NCI-H524 treated with DMSO at 0.1 percent for 48 hours (cell line): ENCODE results near the gene DDRGK1.
"Not testable (repeated sequence)": the region's sequence is repeated elsewhere in the genome, so short reads cannot be mapped to it uniquely, and the experiment has no call there.

Experiments
- DNase-seq: peaks from one replicate; lab custom pipeline; 2025; lab: John Stamatoyannopoulos, UW

The DDRGK1 gene

GRCh38 chr20:3215359-3215917 is 11.0 kb upstream of the DDRGK1 start:
- DNase-seq, result not testable (repeated sequence)

- DNase-seq, result no peak
These were observed 8.7 kb upstream of the DDRGK1 start for GRCh38 chr20:3213226-3213625.

GRCh38 chr20:3210346-3210745 is 5.9 kb upstream of the DDRGK1 start:
- DNase-seq, result no peak

GRCh38 chr20:3209946-3210317 is 5.5 kb upstream of the DDRGK1 start:
- DNase-seq, result no peak

GRCh38 chr20:3209257-3209945 is 4.9 kb upstream of the DDRGK1 start, which contains the start of gene ITPA:
ITPA (plus strand) TSS chr20:3209498; CDS start chr20:3209552, 54 bp downstream.
- peak; percentile 27 for DNase-seq

- DNase-seq, result no peak
These were observed 4.3 kb upstream of the DDRGK1 start for GRCh38 chr20:3208786-3209256.

DNA sequence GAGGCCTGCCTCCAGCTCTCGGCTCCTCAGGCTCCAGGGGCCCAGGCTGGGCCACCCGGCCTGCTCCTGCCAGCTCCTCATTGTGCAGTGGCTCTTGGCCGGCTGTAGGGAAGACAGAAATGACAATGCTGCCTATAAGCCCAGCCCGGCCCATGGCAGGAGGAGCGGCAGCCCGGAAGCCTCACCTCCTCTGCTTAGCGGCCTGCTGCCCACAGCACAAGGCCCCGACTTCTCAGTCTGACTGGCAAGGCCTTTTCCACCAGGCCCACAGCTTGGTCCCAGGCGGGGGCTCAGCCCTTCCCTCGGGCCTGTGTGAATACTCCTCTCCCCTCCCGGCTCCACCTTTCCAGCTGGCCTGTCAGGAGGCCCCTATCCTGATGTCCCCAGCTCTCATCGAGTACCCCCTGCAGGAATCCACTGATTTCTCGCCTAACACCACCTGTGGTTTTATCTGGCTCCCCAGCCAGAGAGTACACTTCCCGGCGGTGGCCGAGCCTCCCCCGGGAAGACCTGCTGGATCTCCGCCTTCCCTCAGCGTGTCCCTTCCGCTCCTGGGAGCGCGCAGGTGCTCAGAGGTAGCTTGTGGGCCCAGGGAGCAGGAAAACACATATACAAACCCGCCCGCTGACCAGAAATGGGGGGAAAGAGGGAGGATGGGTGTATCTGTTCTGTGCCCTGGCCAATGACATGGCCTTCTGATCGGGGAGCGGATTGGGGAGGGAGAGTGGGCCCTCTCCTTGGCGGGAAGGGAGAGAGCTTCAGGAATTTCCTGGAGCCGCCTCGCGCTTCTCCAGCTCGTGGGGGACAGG is 963 bp downstream of the DDRGK1 start:
- no peak for DNase-seq

GRCh38 chr20:3202965-3203314 is 1.5 kb downstream of the DDRGK1 start:
- no peak for DNase-seq

DNA sequence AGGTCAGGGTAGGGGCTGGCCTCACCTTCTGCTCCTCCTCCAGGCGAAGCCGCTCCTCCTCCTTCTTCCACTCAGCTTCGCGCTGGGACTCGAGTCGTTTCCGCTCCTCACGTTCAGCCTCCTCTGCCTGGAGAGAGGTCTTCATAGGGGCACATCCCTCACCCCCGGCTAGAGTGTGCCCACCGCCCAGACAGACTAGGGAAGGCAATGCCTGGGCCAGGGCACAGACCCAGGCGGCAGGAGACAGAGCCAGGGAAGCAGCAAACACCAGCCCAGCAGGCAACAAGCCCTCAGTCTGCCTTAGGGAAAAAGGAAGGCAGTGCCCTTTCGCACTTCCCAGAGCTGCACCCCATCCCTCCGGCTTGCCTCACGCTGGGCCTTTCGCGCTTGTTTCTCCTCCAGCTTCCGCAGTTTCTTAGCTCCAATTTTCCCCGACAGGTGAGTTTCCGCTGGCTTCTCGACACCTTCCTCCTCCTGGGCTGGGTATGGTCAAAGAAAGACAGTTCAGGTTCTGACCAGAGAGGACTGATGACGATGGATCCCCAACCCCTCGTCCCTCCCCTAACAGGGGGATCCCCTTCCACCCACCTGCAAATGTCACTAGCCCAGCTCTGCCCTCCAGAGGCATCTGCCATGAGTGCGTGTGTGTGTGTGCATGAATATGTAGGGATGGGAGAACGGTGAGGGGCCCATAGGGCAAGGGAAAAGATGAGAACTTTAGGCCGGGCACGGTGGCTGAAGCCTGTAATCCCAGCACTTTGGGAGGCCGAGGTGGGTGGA is 4.3 kb downstream of the DDRGK1 start:
- no peak for DNase-seq

DNA sequence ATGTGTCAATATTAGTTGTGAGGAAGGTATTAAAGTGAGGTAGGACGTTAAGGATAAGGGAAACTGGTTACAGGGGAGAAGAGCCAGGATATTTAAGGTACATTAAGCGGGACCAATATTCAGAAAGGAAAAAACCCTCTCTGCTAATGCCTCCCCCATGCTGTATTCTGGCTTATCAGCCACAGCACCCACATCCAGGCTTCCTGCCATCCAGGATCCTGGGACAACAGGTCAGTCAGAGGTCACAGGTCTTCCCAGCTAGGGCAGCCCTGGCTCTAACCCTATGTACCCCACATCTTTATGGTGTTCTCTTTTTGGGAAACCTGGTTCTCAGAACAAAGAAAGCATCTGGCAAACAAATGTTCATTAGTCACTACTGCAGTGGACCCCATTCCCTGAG is 5.3 kb downstream of the DDRGK1 start:
- DNase-seq, result no peak

GRCh38 chr20:3195590-3196237 is 8.8 kb downstream of the DDRGK1 start:
- DNase-seq, result no peak

GRCh38 chr20:3194617-3195280 is 9.7 kb downstream of the DDRGK1 start:
- no peak for DNase-seq

DNA sequence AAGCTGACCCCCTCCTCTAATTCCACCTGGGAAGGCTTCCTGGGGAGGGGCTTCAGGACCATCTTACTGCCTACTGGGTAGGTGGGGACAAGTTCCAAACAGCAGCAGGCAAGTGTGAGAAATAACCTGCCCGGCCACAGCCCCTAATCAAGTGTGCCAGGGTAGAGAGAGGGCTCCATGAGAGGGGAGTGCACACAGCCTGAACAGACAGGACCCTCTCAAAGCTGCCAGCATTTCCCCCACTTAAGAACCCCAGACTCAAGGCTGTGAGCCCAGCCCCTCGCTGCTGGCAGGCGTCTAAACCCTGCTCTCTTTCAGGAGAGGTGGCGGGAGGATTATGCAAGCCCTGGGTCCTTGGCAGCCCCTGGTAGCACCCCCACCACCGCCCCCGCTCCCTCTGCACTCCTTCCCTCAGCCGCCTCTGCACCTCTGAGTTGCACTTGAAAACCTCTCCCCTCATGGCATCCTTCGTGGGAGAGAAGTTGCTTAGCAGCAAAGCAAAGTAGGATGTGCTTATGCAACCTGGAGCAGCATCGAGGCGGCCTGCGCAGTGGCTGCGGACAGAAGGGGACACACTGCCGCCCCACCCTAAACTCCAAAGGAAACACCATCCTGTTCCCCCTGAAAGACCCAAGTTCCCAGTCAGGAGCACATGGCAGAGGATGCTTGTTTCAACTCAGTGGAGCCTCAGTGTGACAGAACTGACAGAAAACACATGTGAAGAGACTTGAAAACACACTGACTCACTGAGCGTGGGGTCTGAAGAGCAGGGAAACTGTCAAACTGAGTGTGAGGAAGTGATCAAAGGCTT is 10.5 kb downstream of the DDRGK1 start:
- DNase-seq, result no peak

- no peak for DNase-seq
These were observed 12.1 kb downstream of the DDRGK1 start for GRCh38 chr20:3192226-3193015.

- no peak for DNase-seq
These were observed 13.8 kb downstream of the DDRGK1 start for GRCh38 chr20:3190681-3191111.

DNA sequence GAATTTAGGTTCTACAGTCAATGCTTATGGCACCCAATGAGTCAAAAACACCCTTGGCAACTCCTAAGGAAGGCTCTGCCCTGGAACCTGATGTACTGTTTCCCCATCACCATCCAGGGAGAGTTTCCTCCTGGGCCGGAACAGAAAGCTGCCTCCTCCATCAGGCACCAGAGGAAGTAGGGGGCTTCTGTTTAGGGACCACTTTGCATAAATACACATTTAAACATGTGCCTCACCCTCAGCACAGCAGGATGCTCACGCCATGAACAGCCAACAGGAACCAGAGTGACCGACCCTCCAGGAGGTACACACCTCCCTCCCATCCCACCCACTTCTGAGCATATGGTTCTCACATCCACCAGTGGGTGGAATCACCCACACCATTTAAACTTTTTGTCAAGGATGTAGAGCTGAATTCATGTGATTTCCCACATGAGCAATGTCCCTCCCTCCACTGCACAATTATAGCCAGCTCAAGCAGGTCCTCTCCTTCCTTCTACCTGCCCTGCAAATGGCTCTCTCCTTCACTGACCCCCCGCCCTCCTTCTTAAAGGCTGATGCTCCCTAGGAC is 14.8 kb downstream of the DDRGK1 start:
- DNase-seq, result no peak

DNA sequence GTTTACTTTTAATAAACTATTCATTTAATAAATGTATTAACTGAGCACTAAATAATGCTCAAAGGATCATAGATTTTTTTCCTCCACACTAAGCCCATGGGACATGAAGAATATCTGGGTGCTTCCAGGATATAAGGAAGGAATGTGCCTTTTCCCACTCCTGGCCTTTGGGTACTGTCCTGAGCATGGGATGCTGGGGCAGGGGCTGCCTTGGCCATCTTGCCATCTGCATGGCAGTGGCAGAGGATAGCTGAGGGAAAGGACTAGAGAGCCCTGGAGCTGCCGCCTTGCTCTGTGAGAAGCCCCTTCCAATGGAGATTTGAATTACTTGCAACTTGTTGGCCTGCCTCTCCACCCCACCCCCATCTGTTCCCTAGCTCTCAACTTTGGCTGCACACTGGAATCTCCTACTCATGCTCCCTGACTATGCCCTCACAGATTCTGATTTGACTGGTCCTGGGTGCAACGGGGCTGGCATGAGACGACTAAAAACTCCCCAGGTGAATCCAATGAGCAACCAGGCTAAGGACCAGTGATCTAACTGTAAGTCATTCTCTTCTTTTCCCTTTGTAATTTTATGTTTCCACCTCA is 15.6 kb downstream of the DDRGK1 start:
- peak; percentile 67 for DNase-seq

- DNase-seq, result not testable (repeated sequence)
These were observed 16.6 kb downstream of the DDRGK1 start for GRCh38 chr20:3187861-3188260.
